VCaP (cell line): ENCODE results near the gene SLC9A1.

Source experiments
- H3K27ac ChIP-seq: fragments of 450-650 bp; 2 replicates; pipeline ENCODE4 v1.5.1; 2017
- TF ChIP-seq, protein P1 (sequence below): fragments of 450-650 bp; conservative IDR thresholded peaks from 2 replicates; pipeline ENCODE4 v1.5.1; 2017; ENCODE audit warnings: mild to moderate bottlenecking, moderate library complexity

Gene SLC9A1

DNA sequence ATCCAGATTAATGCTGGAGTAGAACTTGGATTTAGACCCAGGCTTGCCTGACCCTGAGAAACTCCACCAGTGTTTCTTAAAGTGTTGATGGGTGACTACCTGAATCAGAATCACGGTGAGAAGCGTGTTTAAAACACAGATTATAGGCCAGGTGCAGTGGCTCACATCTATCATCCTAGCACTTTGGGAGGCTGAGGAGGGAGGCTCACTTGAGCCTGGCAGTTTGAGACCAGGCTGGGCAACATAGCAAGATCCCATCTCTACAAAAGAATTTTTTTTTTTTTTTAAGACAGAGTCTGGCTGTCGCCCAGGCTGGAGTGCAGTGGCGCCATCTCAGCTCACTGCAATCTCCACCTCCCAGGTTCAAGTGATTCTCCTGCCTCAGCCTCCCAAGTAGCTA, 86.0 kb downstream of the SLC9A1 start:
- H3K27ac ChIP-seq, result no peak overlapping the region
- TF ChIP-seq, protein P1, sequence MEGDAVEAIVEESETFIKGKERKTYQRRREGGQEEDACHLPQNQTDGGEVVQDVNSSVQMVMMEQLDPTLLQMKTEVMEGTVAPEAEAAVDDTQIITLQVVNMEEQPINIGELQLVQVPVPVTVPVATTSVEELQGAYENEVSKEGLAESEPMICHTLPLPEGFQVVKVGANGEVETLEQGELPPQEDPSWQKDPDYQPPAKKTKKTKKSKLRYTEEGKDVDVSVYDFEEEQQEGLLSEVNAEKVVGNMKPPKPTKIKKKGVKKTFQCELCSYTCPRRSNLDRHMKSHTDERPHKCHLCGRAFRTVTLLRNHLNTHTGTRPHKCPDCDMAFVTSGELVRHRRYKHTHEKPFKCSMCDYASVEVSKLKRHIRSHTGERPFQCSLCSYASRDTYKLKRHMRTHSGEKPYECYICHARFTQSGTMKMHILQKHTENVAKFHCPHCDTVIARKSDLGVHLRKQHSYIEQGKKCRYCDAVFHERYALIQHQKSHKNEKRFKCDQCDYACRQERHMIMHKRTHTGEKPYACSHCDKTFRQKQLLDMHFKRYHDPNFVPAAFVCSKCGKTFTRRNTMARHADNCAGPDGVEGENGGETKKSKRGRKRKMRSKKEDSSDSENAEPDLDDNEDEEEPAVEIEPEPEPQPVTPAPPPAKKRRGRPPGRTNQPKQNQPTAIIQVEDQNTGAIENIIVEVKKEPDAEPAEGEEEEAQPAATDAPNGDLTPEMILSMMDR, result no peak

DNA sequence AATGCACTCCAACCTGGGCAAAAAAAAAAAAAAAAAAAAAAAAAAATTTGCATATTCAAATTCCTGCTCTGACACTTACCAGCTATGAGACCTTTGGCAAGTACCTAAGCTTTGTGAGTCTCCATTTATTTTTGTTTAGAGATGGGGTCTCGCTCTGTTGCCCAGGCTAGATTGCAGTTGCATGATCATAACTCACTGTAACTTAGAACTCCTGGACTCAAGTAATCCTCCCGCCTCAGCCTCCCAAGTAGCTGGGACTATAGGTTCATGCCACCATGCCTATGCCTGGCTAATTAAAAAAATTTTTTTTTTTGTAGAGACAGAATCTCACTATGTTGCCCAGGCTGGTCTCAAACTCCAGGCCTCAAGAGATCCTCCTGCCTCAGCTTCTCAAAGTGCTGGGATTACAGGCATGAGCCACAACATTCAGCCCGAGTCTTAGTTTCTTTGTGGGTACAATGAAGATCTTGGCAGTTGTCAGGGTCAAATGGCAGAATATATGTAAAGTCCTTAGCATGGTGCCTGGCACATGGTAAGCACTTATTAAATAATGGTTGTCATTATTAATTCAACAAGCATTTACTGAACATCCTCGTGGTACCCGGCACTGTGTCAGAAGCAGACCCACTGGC, 88.8 kb downstream of the SLC9A1 start:
- TF ChIP-seq, protein P1, result no peak
- H3K27ac ChIP-seq, result no peak overlapping the region

DNA sequence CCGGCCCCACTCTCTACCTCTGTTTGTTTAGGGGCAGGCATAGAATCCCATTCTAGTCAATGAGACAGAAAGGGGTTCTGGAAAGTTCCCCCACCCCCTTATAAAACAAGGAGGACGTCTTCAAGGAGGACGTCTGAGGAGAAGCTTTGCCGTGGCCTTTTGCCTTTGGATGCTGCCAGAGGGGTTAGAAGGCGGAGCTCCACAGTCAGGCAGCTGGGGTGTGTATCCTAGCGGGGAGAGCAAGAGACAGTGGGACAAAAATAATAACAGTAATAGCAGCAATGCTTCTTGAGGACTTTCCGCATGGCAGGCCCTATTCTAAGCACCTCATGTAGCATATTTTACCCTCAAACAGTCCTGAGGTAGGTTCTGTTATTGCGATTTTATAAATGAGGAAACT, 94.0 kb downstream of the SLC9A1 start:
- TF ChIP-seq, protein P1, result no peak
- no peak overlapping the region for H3K27ac ChIP-seq

DNA sequence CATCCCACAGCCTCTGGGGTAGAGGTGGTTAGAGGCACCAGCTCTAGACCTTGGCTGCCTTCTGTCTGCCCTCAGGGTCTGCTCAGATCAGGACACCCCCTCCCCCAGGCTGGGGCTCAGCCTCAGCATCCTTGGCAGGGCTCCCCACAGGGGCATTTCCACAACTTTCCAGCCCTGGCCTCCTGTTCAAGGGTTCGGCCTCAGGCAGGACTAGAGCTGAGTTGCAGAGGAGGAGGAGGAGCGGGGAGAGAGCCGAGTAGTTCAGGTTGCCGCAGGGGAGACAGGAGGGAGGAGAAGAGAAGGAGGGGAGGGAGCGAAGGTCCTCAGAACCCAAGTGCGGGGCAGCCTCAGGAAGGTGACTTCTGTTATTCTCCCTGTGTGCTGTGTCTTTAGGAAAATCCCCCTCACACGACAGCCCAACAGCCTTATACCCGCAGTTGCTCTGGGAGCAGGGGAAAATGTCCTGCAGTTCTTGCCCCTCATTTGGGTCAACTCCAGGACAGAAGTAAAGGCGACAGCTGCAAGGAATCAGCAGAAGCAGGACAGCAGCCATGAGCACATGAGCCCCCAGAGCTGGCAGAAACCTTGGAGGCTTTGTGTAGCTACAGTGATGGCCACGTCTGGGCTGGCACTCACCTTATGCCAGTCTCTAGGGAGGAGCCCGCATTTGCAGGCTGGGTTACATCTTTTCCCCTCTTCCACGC, 95.8 kb downstream of the SLC9A1 start:
- TF ChIP-seq, protein P1, result no peak
- H3K27ac ChIP-seq, result no peak overlapping the region

DNA sequence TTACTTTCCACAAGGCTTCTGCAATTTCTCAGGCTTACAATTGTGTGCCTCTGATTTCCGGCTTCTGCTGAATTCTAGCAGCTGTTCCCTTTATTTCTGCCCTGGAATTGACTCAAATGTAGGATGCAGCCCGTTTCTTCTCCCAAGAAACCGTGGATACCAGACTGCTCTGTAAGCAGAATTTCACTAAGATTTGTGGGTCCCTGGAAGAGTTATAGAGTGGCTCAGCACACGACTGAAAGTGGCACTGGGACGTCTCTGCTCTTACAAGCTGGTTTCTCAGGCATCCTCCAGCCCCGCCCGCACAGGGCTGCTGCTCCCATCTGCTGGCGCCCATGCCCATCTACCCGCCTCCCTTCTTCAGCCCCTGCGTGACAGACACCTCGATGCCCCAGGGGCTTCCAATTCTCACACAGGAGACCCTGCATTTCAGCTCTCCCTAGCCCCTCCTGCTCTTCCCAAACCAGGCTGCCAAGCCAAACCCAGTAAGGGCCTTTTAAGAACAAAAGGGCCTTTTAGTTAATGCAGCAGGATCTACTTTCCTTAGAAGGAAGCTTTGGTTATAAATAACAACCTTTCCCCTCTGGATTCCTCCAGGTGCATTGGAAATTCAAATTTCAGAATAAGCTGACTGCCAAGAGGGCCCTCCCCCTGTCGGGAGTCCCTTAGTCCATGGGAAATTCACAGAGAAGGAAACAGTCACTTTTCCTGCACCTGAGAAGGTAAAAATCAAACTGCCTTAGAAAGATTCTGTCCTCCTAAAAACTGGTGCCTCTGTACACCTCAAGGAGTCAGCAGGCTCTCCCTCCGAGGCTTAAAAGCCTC, 96.9 kb downstream of the SLC9A1 start:
- TF ChIP-seq, protein P1, result no peak
- H3K27ac ChIP-seq, result no peak overlapping the region

DNA sequence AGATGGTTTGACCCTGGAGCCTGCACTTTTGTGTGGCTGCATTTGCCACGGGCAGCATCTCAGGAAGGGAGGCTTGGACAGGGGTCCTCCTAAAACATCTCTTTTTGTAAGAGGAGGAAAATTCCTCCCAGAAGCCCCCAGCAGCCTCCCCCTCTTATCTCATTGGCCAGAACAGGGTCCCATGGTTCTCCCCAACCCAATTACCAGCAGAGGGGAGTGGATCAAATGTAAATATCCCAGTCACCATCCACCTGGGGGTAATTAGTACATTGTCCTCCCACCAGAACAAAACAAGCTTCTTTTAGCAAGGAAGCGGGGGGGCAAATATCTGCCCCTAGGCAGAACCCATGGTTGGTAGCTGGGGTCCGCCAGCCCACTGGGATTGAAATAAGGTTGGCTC, 97.5 kb downstream of the SLC9A1 start:
- TF ChIP-seq, protein P1, result no peak
- no peak overlapping the region for H3K27ac ChIP-seq
